ENCODE measurements around the gene COL25A1.

GRCh38 chr4:108888769-108889168, 413.7 kb downstream of the COL25A1 start:
- TF ChIP-seq EZH2phosphoT487 (IDR thresholded peaks at IDR 0.05; ENCODE audit: borderline replicate concordance) (no peak), CTCF (IDR thresholded peaks at IDR 0.05 in 2 of 3, conservative IDR thresholded peaks at IDR 0.05 in 1 of 3; ENCODE audit: borderline replicate concordance in 1 of 3, insufficient read depth in 1 of 3, low read depth in 2 of 3, low read length in 2 of 3) (no peak), POLR2A (IDR thresholded peaks at IDR 0.05; ENCODE audit: borderline replicate concordance, extremely low read depth, insufficient read depth, insufficient read length) (no peak), TCF7L2 (IDR thresholded peaks at IDR 0.05; ENCODE audit: borderline replicate concordance, extremely low read depth, insufficient read depth, insufficient read length) (no peak), ZBTB33 (IDR thresholded peaks at IDR 0.05; ENCODE audit: extremely low read depth, insufficient replicate concordance, low read length) (no peak), POLR2AphosphoS5 (IDR thresholded peaks at IDR 0.05; ENCODE audit: low read depth, low read length) (no peak), SP1 (IDR thresholded peaks at IDR 0.05; ENCODE audit: low read depth) (no peak), EZH2 (IDR thresholded peaks at IDR 0.05) (no peak), JUND (IDR thresholded peaks at IDR 0.05) (no peak), REST (IDR thresholded peaks at IDR 0.05; ENCODE audit: low read depth) (no peak), SIN3A (IDR thresholded peaks at IDR 0.05; ENCODE audit: low read depth) (no peak), YY1 (IDR thresholded peaks at IDR 0.05; ENCODE audit: extremely low read depth, insufficient replicate concordance, low read depth, low read length) (no peak)
- TF ChIP-seq, protein P1, sequence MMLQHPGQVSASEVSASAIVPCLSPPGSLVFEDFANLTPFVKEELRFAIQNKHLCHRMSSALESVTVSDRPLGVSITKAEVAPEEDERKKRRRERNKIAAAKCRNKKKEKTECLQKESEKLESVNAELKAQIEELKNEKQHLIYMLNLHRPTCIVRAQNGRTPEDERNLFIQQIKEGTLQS (IDR thresholded peaks at IDR 0.05), result no peak
